ENCODE results near the gene DNMT3A. TPM values are rescaled to one million over a fixed set of nuclear protein-coding genes. Genes with fewer than 3 reads are reported as not detected.

The DNMT3A gene
- total RNA-seq, 1 experiment from 2014 or later = 10.8 TPM

DNA sequence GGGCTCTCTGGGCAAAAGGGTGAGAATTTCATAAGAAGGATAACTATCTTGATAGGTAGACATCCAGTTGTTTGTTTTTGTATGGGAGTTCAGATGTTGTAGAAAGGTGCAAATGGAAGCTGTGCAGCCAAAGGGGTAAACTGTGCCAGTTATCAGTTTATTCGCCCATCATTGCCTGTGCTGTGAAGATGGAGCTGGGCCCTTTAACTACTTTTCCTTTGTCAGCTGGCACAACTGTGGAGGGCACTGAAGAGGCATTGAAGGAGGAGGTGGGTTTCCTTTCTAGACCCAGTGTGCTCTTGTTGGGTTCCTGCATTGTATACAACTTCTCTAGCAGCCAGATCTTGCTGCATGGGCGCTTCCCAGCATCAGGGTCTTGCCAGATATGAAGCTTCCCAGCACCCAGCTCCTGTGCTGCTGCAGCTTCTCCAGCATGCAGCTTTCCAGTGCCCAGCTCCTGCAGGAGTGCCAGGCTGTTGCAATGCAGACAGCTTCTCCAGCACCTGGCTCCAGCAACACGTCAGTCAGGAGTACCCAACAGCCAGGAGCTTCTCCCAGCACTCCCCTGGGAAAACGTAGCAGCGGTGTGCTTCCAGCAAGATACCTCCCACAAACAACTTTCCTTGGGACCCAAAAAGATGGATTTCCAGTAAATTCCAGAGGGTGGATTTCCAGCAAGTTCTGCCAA, 15.3 kb downstream of the DNMT3A start:
- no peak for DNase-seq (ENCODE audit: low spot score)

DNA sequence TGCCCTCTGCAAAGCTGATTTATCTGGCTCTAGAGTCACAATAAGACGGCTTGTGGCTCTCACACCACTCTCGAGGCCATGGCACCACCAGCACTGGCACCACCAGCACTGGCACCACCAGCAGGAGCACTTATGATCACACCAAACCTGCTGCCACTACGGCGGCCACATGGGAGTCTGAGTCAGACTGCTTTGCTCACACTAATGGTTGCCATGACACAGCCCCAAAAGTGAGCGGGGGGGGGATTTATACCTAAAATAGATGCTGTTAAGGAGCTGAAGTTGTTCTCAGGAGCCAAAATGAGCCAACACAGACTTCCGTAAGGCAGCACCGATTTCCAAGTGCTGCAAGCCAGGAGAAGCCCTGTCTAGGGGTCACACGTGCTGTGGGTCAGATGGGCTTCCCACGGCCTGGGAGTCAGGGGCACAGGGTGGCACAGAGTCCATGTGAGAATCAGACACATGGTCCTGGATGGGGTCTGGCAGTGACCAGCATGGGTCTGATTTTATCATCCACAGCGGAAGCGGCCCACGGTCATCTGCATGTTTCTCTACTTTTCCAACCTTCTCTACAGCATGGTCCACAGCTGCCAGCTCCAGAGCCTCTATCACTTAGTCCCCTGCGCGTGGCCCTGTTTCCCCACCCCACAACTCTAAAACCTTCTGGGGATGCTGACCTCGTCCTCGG, 16.7 kb downstream of the DNMT3A start:
- DNase-seq (ENCODE audit: low spot score) = no peak

DNA sequence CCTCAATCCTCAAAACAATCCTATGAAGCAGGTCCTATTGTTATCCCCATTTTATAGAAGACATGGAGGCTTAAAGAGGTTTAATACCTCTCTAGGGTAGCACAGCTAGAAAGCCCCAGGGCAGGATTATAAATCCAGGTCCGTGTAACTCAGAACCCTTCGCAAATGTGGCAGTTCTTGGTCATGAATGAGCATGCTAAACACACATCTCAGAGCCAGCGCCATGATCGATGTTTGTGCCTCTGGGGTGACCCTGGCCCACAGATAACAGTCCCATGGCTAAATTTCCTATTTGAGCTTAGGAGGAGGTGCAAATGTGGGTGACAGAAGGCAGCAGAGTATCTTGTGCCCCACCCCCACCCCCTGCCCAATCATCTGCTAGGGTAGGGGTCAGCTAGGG, 17.5 kb downstream of the DNMT3A start:
- no peak for DNase-seq (ENCODE audit: low spot score)

DNA sequence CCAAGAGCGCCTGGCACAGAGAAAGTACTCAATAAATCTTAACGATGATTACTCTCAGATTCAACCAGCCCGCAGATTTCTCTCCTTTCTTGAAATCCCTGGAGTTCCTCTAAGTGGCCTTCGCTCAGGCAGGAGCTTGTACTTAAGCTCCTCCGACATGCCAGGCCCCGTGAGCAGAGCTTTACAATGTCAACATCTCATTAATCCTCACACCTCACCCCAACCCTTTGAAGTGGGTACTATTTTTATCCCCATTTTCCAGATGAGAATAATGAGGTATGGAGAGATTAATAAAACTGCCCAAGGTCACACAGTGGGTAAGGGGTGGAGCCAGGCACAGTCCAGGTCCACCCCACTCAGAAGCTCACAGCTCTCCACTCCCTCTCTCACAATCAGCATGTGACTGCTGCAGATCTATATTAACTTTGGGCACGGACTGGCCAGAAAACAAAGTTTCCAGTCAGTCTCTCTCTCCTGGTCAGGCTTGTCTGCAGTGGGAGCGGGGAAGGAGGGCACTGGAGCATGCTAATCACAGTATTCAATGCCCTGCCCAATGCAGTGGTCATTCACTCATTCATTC, 18.0 kb downstream of the DNMT3A start:
- no peak for DNase-seq (ENCODE audit: low spot score)

DNA sequence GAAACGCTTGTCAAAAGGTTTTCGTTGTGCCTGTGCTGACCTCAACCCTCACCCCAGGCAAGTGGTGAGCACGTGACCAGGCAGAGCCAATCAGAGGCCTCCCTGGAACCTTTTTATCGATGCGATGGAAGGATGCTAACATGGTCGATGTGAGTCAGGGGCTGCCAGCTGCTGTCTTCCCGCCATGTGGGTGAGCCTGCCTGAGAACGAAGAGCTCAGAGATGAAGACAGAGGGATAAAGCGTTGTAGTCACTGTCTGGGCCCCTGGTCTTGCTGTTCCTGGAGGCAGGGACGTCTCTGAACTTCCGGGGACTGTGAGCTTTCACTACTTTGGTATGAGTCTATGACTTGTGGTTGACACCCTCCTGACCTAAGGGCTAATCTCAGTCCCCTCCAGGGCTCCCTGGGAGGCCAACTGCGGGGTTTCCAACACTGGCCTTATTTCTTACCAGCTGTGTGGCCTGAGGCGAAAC, 18.6 kb downstream of the DNMT3A start:
- DNase-seq (ENCODE audit: low spot score) = no peak

DNA sequence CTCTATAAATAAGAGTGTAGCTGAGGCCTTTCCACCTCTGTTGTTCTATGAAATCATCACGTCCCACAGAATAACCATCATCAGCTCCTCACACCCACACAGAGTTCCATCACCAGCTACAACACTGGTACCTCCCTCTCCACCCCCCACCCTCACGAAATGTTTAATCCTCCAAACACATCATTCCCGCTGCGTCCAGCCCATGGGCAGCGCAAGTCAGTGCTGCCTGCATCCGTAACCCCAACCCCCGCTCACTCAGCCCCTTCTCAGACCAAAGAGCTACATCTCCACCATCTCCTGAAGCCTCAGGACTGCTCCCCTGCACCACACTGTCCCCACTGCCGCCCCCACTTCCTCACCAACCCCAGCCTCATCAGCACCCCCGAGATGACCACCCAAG, 19.4 kb downstream of the DNMT3A start:
- no peak for DNase-seq (ENCODE audit: low spot score)

DNA sequence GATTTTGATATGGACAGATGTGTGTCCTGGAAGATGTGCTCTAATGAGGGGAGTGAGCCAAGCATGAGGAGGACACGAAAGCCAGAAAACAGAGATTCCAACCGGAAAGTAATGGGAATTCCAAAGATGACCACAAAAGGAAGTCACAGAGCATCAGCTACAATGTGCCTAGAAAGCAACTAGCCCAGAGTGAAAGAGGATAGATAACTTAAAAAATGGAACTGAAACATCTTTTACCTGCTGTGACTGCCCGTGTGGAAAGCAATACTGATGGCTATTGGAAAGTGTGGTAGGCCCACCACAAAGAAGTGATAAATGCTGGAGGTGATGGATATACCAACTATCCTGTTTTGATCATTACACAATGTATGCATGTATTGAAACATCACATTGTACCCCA, 21.6 kb downstream of the DNMT3A start:
- no peak for DNase-seq (ENCODE audit: low spot score)

DNA sequence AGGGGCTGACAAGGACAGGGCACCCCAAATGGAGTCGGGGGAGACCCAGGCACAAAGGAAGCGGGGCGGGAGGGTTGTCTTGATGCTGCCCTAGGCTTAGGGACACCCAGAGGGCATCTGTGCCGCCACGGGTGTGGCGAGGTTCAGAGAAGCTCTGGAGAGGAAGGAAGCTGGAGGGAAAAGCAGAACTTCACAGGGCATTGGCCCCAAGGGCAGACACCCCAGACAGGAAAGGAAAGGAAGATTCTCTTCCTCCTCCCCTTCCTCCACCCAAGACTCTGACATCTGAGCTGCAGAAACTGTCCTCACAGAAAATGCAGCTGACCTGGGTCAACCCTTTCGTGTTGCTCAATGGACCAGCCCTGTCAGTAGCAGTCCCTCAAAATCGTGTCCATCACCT, 25.6 kb downstream of the DNMT3A start:
- DNase-seq (ENCODE audit: low spot score) = no peak

DNA sequence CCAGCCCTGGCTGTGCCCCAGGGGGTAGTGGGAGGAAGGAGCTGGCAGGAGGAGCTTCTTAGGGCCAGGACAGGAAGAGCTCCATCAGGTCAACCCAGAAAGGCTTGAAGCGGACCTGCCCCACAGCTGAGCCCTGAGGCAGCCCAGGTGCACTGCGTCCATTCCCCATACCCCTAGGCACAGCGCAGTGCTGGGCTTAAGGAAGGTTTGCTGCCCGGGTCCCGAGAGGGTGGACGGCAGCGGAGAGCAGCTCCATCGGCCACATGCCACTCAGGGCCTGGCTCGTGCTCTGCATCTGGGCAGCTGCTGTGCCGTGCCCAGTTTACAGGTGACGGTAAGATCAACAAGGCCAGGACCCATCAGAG, 26.4 kb downstream of the DNMT3A start:
- no peak for DNase-seq (ENCODE audit: low spot score)

DNA sequence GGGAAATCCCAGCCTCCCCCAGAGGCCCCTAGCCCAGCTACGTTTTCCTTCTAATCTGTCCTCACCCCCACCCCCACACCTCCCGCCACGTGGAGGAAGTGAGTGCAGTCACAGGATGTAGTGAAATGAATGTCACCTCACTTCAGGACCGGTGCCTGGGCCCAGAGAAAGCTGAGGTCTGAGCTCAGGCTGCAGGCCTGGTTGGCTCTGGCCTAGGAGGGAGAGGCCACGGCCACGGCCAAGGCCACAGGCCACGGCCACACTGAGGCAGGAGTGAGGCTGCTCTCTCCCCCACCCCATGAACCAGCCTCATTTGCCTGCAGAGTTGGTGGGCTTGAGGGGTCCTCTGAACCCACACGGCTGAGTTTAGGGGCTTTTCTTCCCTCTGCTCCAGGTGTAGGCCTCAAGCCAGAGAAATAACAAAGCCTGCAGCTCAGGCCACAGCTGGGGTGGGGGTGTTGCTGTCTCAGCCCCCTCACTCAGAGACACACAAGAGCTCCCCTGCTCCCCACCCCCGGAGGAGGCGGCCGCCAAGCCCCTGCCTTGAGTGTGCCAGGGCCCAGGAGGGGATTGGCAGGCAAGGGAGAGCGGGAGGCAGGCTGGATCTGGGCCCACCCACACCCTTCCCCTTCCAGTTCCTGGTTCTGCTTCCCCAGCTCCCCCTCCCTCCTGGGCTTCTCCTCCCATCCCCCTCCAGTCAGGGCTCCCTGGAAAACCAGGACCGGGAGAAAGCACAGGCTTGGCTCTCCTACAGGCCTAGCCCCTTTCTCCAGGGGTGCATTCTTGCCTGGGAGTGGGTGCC, 27.0 kb downstream of the DNMT3A start:
- no peak for DNase-seq (ENCODE audit: low spot score)

DNA sequence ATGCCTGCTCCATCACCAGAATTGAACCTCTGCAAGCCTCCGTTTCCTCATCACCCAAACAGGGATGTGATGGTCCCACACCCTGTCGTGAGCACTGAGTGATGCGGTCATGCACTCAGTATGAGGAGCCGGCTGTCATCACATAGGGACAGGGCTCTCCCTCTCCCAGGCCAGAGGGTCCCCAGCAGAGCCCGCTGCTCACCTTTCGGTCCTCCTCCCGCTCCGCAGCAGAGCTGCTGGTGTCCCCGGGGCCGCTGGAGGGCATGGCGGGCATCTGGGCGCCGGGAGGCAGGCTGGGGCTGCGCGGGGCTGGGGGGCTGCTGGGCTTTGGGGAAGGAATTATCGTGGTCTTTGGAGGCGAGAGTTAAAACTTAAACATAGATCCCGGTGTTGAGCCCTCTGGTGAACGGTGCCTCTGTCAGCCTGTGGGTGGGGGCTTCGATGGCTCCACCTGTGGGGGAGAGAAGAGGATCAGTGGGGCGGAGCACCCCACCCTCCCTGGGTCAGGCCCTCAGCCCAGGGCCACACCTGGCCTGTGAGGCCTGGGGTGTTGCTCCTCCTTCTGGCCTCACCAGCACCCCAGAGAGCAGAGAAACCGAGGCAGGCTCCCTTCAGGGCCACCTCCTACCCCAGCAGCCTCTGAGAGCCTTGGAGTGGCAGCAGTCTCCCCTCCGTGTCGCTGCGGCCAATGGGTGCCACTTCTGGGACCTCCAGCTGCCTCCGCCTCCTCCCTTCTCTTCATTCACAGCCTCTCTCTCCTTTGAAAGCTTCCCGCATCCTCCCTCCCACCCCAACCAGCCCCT, 27.8 kb downstream of the DNMT3A start:
- DNase-seq (ENCODE audit: low spot score) = no peak

DNA sequence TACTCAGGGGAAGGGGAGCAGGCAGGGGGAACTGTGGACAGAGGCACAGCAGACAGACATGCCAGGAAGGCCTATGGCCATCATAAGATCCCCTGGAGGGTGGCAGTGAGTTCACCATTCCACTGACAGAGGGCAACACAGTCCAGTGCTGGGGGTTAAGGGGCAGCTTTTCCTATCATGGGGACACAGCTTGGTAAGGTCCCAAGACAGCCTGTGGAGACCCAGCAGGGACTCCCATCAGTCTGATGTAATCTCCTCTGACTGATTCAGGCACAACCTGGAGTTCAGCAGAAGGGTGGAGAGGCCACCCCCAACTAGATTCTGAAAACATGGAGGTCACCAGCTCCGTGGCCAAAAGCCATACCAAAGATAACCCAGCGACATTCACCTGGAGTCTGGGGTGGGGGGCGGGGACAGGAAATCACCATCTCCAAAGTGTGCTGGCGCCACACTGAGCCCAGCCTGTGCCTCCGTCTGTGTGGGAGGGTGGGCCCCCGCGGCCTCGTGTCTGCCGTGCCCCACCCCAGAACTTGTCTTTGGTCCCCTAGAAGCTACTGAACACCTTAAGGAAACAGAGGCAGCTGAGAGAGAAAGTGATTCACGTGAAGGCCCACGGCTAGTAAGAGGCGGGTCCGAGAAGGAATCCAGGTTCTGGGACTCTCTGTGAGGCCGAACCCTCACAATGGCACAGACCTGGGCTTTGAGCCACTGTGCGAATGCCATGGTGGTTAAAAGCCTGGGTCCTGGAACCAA, 28.6 kb downstream of the DNMT3A start:
- DNase-seq (ENCODE audit: low spot score) = no peak

DNA sequence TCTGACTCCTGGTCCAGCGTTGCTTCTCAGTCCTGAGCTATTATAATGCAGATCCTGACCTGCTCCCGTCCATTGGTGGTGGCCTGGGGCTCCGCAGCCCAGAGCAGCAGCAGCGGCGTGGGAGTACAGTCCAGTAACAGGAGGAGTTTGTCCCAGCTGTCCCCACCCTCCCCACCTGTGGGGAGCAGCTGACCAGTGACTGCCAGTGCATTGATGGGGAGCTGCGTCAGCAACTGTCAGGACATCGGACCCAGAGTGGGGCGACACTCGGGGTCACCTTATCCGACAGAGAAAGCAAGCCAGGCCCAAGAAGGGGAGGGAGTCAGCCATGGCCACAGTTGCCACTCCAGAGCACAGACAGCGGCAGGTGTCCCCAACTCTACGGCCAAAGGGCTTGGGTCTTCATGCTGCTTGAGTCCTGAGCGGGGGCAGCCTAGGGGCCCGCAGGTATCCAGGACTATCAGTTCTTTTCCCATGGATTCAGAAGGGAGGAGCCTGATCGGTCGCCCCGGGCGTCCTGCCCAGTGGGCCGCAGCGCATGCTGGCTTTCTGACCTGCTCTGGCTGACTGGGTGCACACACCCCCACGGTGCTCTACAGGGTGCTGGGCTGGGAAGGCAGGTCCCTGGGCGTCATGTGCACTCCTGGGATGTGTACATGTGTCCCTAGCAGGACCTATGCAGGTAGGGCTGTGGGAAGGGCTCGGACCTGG, 29.7 kb downstream of the DNMT3A start:
- DNase-seq (ENCODE audit: low spot score) = no peak

DNA sequence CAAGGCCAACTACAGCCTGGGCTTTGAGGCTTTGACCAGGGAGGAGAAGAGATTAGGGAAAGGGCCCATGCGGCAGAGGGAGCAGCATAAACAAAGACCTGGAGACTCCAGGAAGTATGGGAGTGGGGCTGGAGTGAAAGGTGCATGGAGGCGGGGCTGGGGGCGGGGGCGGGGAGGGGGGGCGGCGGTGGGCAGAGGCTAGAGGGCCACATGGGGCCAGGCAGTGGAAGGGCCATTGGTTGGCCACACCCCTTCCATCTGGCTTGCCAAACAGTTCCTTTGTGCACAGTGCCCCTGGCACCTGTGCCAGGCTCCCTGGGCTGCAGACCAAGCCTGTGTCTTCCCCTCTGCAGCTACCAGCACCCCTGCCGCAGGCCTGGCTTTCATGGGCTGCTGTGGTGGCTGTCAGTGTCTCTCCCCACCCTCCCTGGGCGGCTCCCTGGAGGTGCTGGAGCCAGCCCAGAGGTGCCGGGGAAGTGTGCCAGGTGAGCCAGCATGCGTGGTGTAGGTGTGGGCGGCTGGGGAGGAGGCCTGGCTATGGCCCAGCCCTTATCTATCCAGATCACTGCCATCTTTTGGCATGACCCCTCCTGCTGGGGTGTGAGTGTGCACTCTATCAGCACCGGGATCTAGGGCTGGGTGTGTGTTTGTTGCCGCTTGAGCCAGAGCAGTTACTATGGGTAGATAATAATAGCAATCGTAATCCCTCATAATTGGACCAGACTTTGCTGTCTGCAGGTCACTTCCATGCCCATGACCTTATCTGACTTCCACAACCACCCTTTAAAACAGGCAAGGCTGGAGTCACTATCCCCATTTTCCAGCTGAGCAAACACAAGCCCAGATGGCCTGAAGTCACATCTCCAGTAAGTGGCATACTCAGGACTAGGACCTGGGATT, 30.5 kb downstream of the DNMT3A start:
- DNase-seq (ENCODE audit: low spot score) = peak; percentile 37

DNA sequence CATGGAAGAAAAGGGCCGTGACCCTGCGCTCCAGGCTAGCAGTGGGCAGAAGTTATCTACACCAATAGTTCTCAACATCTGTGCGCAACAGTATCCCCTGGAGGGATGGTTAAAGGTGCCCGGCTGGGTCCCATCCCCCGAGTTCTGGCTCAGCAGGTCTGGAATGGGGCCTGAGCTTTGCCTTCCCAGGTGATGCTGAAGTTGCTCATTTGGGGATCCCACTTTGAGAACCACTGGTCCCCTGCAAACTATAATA, 31.1 kb downstream of the DNMT3A start:
- no peak for DNase-seq (ENCODE audit: low spot score)

DNA sequence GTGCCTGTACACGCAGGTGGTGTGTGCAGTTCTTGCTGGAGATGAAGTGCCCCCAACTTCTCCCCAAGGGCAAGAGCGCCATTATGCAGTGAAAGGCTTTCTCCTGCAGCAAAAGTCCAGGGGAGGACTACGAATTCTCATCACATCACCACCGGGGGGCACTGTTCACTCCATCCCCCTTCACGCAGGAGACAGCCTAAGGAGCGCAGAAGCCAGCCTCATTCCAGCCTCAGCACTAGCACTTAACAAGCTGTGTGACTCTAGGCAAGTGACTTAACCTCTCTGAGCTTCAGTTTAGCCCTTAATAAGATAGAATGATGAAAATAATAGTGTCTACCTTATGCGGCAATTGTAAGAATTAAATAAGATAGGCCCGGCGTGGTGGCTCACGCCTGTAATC, 32.3 kb downstream of the DNMT3A start:
- DNase-seq (ENCODE audit: low spot score) = peak; percentile 63

DNA sequence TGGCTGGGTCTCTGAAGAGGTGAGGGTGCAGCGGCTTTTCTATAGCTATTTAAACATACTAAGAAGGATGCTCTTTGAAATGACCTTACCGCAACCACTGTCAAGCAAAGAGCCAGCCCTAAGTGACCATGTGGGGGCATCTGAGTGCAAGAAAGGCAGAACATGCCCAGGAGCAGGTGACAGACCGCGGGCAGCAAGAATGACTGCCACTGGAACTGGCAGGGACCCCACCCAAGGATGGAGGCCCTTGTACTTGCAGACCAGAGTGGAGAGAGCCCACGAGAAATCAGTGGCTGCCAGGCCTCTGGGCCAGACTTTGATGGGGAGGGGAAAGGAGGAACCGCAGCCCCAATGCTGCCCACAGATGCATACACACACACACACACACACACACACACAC, 33.1 kb downstream of the DNMT3A start:
- DNase-seq (ENCODE audit: low spot score) = no peak

DNA sequence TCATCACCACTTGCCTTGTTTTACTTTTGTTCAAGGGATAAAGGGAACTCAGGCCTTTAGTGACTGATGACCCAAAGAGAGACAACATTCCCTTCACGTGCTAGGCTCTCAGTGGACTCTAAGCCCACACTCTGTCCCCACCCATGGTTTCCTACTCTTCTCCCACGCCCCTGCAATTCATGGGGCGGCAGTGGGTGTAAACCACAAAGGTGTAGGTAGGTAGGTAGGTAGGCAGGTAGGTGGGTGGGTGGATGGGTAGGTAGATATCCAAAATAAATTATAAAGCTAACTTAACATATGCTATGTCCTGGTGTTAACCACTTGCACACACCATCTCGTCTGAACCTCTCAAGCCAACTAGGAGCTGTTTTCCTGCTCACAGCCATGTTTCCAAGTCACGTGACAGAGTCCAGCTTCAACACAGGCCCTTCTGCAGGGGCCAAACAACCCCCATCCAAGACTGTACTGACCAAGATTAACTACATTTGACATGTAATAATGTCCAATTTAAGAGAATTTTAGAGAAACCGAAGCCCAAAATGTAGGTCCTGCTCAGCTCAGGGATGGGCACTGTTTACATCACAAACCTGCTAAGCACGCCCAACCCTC, 33.7 kb downstream of the DNMT3A start:
- DNase-seq (ENCODE audit: low spot score) = no peak

Data from HT-29 (cell line).